HL-60 (cell line): ENCODE results near the gene AGBL4.

Experiments
- DNase-seq, 2 experiments: peaks; one replicate each; pipeline ENCODE4 v3.0.0-alpha.2; 2010 to 2020; ENCODE audit warnings: low read depth in 1 of 2, low spot score in 1 of 2
- H3K27ac ChIP-seq: fragments of 250-450 bp; sonication (Bioruptor Pico); replicated peaks from 2 replicates; pipeline ENCODE4 v1.5.1; 2020; ENCODE audit warnings: mild to moderate bottlenecking, moderate library complexity
- H3K27me3 ChIP-seq: fragments of 250-450 bp; sonication (Bioruptor Pico); 2 replicates; pipeline ENCODE4 v1.5.1; 2021; ENCODE audit warnings: mild to moderate bottlenecking, moderate library complexity; ENCODE audit not compliant: insufficient read depth, poor library complexity, severe bottlenecking
- H3K4me3 ChIP-seq: replicated peaks from 2 replicates; pipeline ENCODE4 v1.5.1; 2011; ENCODE audit warnings: mild to moderate bottlenecking, control low read depth, low read length; ENCODE audit not compliant: insufficient read depth
- GABPA ChIP-seq: IDR thresholded peaks from 2 replicates; pipeline ENCODE4 v1.6.1; 2012; ENCODE audit warnings: low read depth
- POLR2AphosphoS5 ChIP-seq: IDR thresholded peaks from 2 replicates; pipeline ENCODE4 v1.6.1; 2012; ENCODE audit warnings: low read depth
- SPI1 ChIP-seq: IDR thresholded peaks from 2 replicates; pipeline ENCODE4 v1.6.1; 2012; ENCODE audit warnings: low read depth, mild to moderate bottlenecking, borderline replicate concordance
- TF ChIP-seq, protein P1 (sequence below): IDR thresholded peaks from 2 replicates; pipeline ENCODE4 v1.6.1; 2012; ENCODE audit warnings: low read depth; ENCODE audit not compliant: insufficient replicate concordance
- TF ChIP-seq, protein P2 (sequence below): IDR thresholded peaks from one replicate; pipeline ENCODE4 v1.5.1; 2011; ENCODE audit warnings: low read length, control low read depth, inconsistent platforms; ENCODE audit not compliant: insufficient read depth

Gene AGBL4

DNA sequence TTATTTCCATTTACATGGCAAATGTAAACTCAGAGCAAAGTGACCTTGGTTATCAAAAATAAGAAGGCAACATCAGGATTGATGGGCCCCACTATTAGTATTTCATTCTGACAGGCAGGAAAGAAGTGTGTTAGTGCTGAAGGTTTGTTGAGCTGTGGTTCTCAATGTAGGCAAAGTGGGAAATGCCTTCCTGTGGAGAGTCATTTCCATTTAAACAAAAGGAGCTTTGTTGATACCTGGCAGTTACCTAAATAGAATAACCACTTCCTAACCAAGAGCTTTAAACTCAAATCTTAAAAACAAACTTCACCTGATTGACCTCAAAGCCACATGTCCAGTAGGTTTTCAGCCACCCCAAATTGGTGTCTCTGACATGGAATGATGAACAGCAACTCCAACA, 667.2 kb downstream of the AGBL4 start:
- TF ChIP-seq GABPA (no peak), SPI1 (no peak), POLR2AphosphoS5 (no peak)
- TF ChIP-seq, protein P1, sequence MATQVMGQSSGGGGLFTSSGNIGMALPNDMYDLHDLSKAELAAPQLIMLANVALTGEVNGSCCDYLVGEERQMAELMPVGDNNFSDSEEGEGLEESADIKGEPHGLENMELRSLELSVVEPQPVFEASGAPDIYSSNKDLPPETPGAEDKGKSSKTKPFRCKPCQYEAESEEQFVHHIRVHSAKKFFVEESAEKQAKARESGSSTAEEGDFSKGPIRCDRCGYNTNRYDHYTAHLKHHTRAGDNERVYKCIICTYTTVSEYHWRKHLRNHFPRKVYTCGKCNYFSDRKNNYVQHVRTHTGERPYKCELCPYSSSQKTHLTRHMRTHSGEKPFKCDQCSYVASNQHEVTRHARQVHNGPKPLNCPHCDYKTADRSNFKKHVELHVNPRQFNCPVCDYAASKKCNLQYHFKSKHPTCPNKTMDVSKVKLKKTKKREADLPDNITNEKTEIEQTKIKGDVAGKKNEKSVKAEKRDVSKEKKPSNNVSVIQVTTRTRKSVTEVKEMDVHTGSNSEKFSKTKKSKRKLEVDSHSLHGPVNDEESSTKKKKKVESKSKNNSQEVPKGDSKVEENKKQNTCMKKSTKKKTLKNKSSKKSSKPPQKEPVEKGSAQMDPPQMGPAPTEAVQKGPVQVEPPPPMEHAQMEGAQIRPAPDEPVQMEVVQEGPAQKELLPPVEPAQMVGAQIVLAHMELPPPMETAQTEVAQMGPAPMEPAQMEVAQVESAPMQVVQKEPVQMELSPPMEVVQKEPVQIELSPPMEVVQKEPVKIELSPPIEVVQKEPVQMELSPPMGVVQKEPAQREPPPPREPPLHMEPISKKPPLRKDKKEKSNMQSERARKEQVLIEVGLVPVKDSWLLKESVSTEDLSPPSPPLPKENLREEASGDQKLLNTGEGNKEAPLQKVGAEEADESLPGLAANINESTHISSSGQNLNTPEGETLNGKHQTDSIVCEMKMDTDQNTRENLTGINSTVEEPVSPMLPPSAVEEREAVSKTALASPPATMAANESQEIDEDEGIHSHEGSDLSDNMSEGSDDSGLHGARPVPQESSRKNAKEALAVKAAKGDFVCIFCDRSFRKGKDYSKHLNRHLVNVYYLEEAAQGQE, result no peak
- TF ChIP-seq, protein P2, sequence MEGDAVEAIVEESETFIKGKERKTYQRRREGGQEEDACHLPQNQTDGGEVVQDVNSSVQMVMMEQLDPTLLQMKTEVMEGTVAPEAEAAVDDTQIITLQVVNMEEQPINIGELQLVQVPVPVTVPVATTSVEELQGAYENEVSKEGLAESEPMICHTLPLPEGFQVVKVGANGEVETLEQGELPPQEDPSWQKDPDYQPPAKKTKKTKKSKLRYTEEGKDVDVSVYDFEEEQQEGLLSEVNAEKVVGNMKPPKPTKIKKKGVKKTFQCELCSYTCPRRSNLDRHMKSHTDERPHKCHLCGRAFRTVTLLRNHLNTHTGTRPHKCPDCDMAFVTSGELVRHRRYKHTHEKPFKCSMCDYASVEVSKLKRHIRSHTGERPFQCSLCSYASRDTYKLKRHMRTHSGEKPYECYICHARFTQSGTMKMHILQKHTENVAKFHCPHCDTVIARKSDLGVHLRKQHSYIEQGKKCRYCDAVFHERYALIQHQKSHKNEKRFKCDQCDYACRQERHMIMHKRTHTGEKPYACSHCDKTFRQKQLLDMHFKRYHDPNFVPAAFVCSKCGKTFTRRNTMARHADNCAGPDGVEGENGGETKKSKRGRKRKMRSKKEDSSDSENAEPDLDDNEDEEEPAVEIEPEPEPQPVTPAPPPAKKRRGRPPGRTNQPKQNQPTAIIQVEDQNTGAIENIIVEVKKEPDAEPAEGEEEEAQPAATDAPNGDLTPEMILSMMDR, result no peak
- DNase-seq, result no peak
- Histone ChIP-seq H3K4me3 (no peak overlapping the region), H3K27me3 (no peaks in the 10 kb centered on the region), H3K27ac (no peak overlapping the region)

DNA sequence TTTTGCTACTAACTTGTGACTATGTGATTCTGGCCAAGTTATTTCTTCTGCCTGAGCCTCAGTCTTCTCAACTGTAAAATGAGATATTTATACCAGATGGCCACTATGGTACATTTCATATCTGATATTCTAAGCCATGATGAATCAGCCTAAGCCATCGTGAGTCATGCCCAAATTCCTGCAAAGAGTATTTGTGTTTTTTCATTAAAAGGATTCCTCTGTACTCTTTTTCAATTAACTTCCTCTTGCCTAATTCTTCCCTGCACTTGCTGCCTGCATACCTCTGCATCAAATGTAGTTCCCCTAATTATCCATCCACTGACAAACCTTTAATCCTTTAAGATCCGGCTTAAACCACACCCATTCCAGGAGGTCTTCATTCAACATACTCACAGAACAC, 672.0 kb downstream of the AGBL4 start:
- TF ChIP-seq, protein P2, result no peak
- TF ChIP-seq SPI1, result no peak
- TF ChIP-seq POLR2AphosphoS5, result no peak
- TF ChIP-seq, protein P1, result no peak
- TF ChIP-seq GABPA, result no peak
- no peaks in the 10 kb centered on the region for H3K27me3 ChIP-seq
- H3K4me3 ChIP-seq, result no peak overlapping the region
- no peak for DNase-seq
- H3K27ac ChIP-seq, result no peak overlapping the region

DNA sequence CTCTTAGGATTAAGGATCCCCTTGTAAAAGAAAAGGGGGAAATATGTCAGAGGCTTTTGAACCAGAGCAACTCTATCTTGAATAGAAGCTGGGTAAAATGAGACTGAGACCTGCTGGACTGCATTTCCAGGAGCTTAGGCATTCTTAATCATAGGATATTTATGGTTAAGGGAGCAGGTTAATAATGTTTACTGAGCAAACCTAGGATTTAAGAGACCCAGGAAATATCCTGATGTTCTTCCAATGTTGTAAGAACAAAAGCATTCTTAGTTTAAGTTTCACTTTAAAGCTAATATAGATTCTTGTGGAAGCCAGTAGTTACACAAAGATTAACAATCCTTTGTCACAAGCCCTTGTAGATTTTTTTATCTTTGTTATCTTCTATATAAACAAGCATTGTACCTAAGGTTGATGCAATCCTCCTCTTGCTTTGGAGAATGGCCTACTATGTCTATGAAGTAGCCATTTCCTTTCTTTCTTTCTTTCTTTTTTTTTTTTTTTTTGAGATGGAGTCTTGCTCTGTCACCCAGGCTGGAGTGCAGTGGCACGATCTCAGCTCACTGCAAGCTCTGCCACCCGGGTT, 676.9 kb downstream of the AGBL4 start:
- H3K27me3 ChIP-seq, result no peaks in the 10 kb centered on the region
- TF ChIP-seq SPI1 (no peak), GABPA (no peak), POLR2AphosphoS5 (no peak)
- TF ChIP-seq, protein P1, result no peak
- TF ChIP-seq, protein P2, result no peak
- no peak overlapping the region for H3K27ac ChIP-seq
- no peak overlapping the region for H3K4me3 ChIP-seq
- DNase-seq, result no peak
